Left lung (tissue), 10 donors: ENCODE results near the gene TMEM52. TPM values are rescaled to one million over a fixed set of nuclear protein-coding genes. Genes with fewer than 3 reads are reported as not detected.

Source experiments
- ATAC-seq: fragments of 200-7000 bp; cut with Tn5 transposase; one replicate; pipeline ENCODE4 v1.9.1; 2020; ENCODE audit warnings: moderate library complexity
- DNase-seq, 4 donors: peaks; one replicate each; pipeline ENCODE4 v3.0.0-alpha.2; 2013 to 2020
- H3K27ac ChIP-seq, 2 donors: fragments of 200-600 bp; sonication (generic) in 1 of 2; one replicate each; pipeline versions ENCODE4 v1.5.0 to v1.8.0; 2020 to 2021
- H3K27me3 ChIP-seq, 2 donors: fragments of 200-600 bp; sonication (generic) in 1 of 2; one replicate each; pipeline versions ENCODE4 v1.5.0 to v1.8.0; 2020 to 2021
- H3K36me3 ChIP-seq, 2 donors: fragments of 200-600 bp; sonication (generic) in 1 of 2; one replicate each; pipeline versions ENCODE4 v1.5.0 to v1.8.0; 2020 to 2021
- H3K4me1 ChIP-seq, 2 donors: fragments of 200-600 bp; one replicate each; pipeline ENCODE4 v1.8.0; 2021
- H3K4me3 ChIP-seq, 2 donors: fragments of 200-600 bp; sonication (generic) in 1 of 2; one replicate each; pipeline versions ENCODE4 v1.5.0 to v1.8.0; 2020 to 2021; ENCODE audit warnings: mild to moderate bottlenecking in 1 of 2
- H3K9me3 ChIP-seq, 2 donors: fragments of 200-600 bp; sonication (generic) in 1 of 2; one replicate each; pipeline versions ENCODE4 v1.5.0 to v1.8.0; 2020 to 2021
- intact Hi-C, 2 donors: fragments of 100-400 bp; cut with DNase I; formaldehyde crosslinking; loops; one replicate each; pipeline versions ENCODE4 v1.11.2 to v1.14.2; 2022
- polyA plus RNA-seq, 6 donors: library from polyadenylated mRNA; unstranded; fragments of 120-200 nt; gene quantifications; one replicate each; pipeline ENCODE4 v1.2.1, GENCODE V29; 2013; ENCODE audit not compliant: insufficient read length in 6 of 6
- total RNA-seq, 2 donors: library from RNA; stranded (reverse); fragmentation: NEBNext Ultra II Directional; extraction: Animal tissue kit (Norgen Biotek cat#: 25700); gene quantifications; one replicate each; pipeline ENCODE4 v1.2.1, GENCODE V29; 2021
- TF ChIP-seq, protein P1 (sequence below), 2 donors: fragments of 200-600 bp; sonication (generic) in 1 of 2; IDR thresholded peaks; one replicate each; pipeline versions ENCODE4 v1.5.0 to v1.8.0; 2021; ENCODE audit warnings: antibody characterized with exemption in 2 of 2
- donor health status: DM: no; HTN: yes; CAD: no.
- donor health status: DM: no; HTN: no; CAD: no.

TMEM52 gene
- total and polyA plus RNA-seq, 8 donors: 1.2 to 4.1 (median 2.2) TPM

- no peaks in the 10 kb centered on the region for H3K36me3 ChIP-seq
- no peak overlapping the region for H3K4me3 ChIP-seq
- ATAC-seq (no peak), DNase-seq (no peak)
- H3K27ac ChIP-seq: no peak overlapping the region
- no peaks in the 10 kb centered on the region for H3K9me3 ChIP-seq
- TF ChIP-seq, protein P1, sequence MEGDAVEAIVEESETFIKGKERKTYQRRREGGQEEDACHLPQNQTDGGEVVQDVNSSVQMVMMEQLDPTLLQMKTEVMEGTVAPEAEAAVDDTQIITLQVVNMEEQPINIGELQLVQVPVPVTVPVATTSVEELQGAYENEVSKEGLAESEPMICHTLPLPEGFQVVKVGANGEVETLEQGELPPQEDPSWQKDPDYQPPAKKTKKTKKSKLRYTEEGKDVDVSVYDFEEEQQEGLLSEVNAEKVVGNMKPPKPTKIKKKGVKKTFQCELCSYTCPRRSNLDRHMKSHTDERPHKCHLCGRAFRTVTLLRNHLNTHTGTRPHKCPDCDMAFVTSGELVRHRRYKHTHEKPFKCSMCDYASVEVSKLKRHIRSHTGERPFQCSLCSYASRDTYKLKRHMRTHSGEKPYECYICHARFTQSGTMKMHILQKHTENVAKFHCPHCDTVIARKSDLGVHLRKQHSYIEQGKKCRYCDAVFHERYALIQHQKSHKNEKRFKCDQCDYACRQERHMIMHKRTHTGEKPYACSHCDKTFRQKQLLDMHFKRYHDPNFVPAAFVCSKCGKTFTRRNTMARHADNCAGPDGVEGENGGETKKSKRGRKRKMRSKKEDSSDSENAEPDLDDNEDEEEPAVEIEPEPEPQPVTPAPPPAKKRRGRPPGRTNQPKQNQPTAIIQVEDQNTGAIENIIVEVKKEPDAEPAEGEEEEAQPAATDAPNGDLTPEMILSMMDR (IDR thresholded peaks at IDR 0.05): no peak
- peaks cover 6 to 18% of the 10 kb centered on the region in 2 donors for H3K4me1 ChIP-seq
- peaks cover 0 to 8% of the 10 kb centered on the region in 2 donors for H3K27me3 ChIP-seq
- intact Hi-C loops: no loop called here
These were observed 4.7 kb downstream of the TMEM52 start for GRCh38 chr1:1914101-1914970.

DNA sequence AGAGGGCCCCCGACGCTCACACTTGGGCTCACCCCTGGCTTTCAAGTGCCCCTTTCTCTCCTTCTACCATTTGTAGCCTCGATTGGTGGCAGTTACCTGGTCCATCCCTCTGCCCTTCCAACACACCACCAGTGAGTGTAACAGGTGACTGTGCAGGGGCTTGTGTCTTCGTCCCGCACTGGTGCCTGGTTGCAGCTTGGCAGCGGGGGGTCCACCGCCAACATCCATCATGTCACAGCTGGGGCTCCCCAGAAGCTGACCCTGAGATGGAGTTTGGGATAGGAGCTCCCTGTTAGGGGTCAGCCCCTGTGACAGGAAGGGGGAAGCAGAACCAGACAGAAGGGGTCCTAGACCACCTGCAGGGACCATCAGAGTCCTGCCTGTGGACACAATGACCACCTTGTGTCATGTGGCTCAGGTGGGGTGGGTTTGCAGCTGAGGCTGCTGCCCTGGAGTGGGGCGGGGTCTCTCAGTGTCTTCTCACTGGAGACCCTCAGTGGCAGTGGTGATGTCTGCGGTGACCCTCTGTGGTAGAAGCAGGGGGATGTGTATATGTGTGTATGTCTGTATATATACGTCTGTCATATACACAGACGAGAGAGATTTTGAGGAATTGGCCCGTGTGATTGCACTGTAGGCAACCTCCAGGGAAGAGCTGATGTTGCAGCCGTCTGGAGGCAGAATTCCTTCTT is 7.6 kb downstream of the TMEM52 start:
- no peaks in the 10 kb centered on the region for H3K36me3 ChIP-seq
- DNase-seq (peak in 1 of 4 donors; percentile 45), ATAC-seq (no peak)
- H3K27me3 ChIP-seq: no peaks in the 10 kb centered on the region
- TF ChIP-seq, protein P1 (IDR thresholded peaks at IDR 0.05): no peak
- intact Hi-C loops: no loop called here
- H3K4me3 ChIP-seq: no peak overlapping the region
- H3K9me3 ChIP-seq: no peaks in the 10 kb centered on the region
- H3K27ac ChIP-seq: no peak overlapping the region
- H3K4me1 ChIP-seq: peaks cover 5 to 19% of the 10 kb centered on the region in 2 donors

GRCh38 chr1:1910651-1911331 is 8.3 kb downstream of the TMEM52 start:
- H3K36me3 ChIP-seq: no peaks in the 10 kb centered on the region
- TF ChIP-seq, protein P1 (IDR thresholded peaks at IDR 0.05): no peak
- DNase-seq (peak in 1 of 4 donors; percentile 64), ATAC-seq (no peak)
- H3K9me3 ChIP-seq: no peaks in the 10 kb centered on the region
- intact Hi-C loops: no loop called here
- no peak overlapping the region for H3K27ac ChIP-seq
- no peak overlapping the region for H3K4me3 ChIP-seq
- H3K4me1 ChIP-seq: peaks cover 5 to 24% of the 10 kb centered on the region in 2 donors
- no peaks in the 10 kb centered on the region for H3K27me3 ChIP-seq

DNA sequence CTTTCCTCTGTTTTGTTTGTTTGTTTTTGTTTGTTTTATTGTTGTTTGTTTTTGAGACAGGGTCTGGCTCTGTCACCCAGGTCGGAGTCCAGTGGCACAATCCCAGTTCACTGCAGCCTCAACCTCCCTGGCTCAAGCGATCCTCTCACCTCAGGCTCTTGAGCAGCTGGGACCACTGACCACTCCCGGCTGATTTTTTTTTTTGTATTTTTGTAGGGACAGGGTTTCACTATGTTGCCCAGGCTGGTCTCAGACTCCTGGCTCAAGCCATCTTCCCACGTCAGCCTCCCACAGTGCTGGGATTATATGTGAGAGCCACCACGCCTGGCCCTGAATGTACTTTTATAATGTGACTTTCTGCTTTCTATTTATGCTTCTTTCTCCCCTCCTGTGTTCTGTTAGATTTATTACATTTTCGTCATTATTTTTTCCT is 9.0 kb downstream of the TMEM52 start:
- intact Hi-C loops: no loop called here
- peak overlapping the region; percentile 34 to 65 for H3K4me3 ChIP-seq

More for the DNA sequence above, 9.0 kb downstream of the TMEM52 start:
- H3K27ac ChIP-seq: peak overlapping the region in 1 of 2 donors; percentile 87
- no peaks in the 10 kb centered on the region for H3K27me3 ChIP-seq
- no peaks in the 10 kb centered on the region for H3K9me3 ChIP-seq
- no peaks in the 10 kb centered on the region for H3K36me3 ChIP-seq
- peaks cover 5 to 25% of the 10 kb centered on the region in 2 donors for H3K4me1 ChIP-seq
- TF ChIP-seq, protein P1 (IDR thresholded peaks at IDR 0.05): no peak
- ATAC-seq (no peak), DNase-seq (no peak)
